ENCODE measurements around the gene HAUS7. TPM values are rescaled to one million over a fixed set of nuclear protein-coding genes. Genes with fewer than 3 reads are reported as not detected.

The HAUS7 gene
- total RNA-seq, 4 donors from 2014 or later: 7.0 to 34.8 (median 12.4) TPM

GRCh38 chrX:153490217-153490930 lies 20.0 kb upstream of the HAUS7 start:
- no peaks in the 10 kb centered on the region for H3K36me3 ChIP-seq
- no peaks in the 10 kb centered on the region for H3K9me3 ChIP-seq
- WGBS, 2 donors (ENCODE audit: low coverage in 1 of 2): 87% methylated on average over 20 of the region's 20 CpGs; no CpG with 5 or more reads in 1 of the 2 donors
- no peak overlapping the region for H3K27ac ChIP-seq
- no peak for DNase-seq
- no peak overlapping the region for H3K4me3 ChIP-seq
- peaks cover 3% of the 10 kb centered on the region for H3K27me3 ChIP-seq
- intact Hi-C loops (cut with DNase I; ENCODE audit: low total_unique reads) (no loop called here), in situ Hi-C loops (cut with MboI; ENCODE audit: low pct_ligation_motif_present in 1 of 4, low pct_unique_long_range_greater_than_20kb in 1 of 4, low sequenced_read_pairs in 3 of 4) (no loop called here)
- no peak for TF ChIP-seq POLR2AphosphoS5 (IDR thresholded peaks at IDR 0.05)
- TF ChIP-seq CTCF (IDR thresholded peaks at IDR 0.05): no peak
- TF ChIP-seq POLR2A (IDR thresholded peaks at IDR 0.05): no peak
- H3K4me1 ChIP-seq: peaks cover 0 to 5% (median 0%) of the 10 kb centered on the region in 4 donors

- Histone ChIP-seq H3K27ac (no peak overlapping the region), H3K27me3 (no peaks in the 10 kb centered on the region), H3K36me3 (no peaks in the 10 kb centered on the region), H3K9me3 (no peaks in the 10 kb centered on the region), H3K4me1 (peaks cover 0 to 5% (median 0%) of the 10 kb centered on the region in 4 donors), H3K4me3 (no peak overlapping the region)
- TF ChIP-seq POLR2AphosphoS5 (IDR thresholded peaks at IDR 0.05) (no peak), CTCF (IDR thresholded peaks at IDR 0.05) (no peak), EP300 (IDR thresholded peaks at IDR 0.05; ENCODE audit: low read depth) (no peak), POLR2A (IDR thresholded peaks at IDR 0.05) (no peak)
- intact Hi-C loops (cut with DNase I; ENCODE audit: low total_unique reads): no loop called here
- no peak for DNase-seq
- in situ Hi-C loops (cut with MboI; ENCODE audit: low pct_ligation_motif_present in 1 of 4, low pct_unique_long_range_greater_than_20kb in 1 of 4, low sequenced_read_pairs in 3 of 4): no loop called here
- WGBS, 2 donors (ENCODE audit: low coverage in 1 of 2): 60% methylated on average over 25 of the region's 27 CpGs; no CpG with 5 or more reads in 1 of the 2 donors
Observed at GRCh38 chrX:153488231-153488914, 18.0 kb upstream of the HAUS7 start.

GRCh38 chrX:153487590-153488071 lies 17.3 kb upstream of the HAUS7 start:
- H3K4me1 ChIP-seq: peaks cover 0 to 5% (median 0%) of the 10 kb centered on the region in 4 donors
- DNase-seq: no peak
- H3K27me3 ChIP-seq: no peaks in the 10 kb centered on the region
- WGBS, 2 donors (ENCODE audit: low coverage in 1 of 2): 71% methylated on average over 6 of the region's 11 CpGs; no CpG with 5 or more reads in 1 of the 2 donors
- in situ Hi-C loops (cut with MboI; ENCODE audit: low pct_ligation_motif_present in 1 of 4, low pct_unique_long_range_greater_than_20kb in 1 of 4, low sequenced_read_pairs in 3 of 4): no loop called here
- intact Hi-C loops (cut with DNase I; ENCODE audit: low total_unique reads): no loop called here
- H3K36me3 ChIP-seq: no peaks in the 10 kb centered on the region
- no peak overlapping the region for H3K4me3 ChIP-seq
- no peaks in the 10 kb centered on the region for H3K9me3 ChIP-seq
- TF ChIP-seq POLR2A (IDR thresholded peaks at IDR 0.05) (no peak), CTCF (IDR thresholded peaks at IDR 0.05) (no peak), EP300 (IDR thresholded peaks at IDR 0.05; ENCODE audit: low read depth) (no peak), POLR2AphosphoS5 (IDR thresholded peaks at IDR 0.05) (no peak)
- no peak overlapping the region for H3K27ac ChIP-seq

- intact Hi-C loops (cut with DNase I; ENCODE audit: low total_unique reads): no loop called here
- H3K4me1 ChIP-seq: peaks cover 0 to 5% (median 0%) of the 10 kb centered on the region in 4 donors
- no peak overlapping the region for H3K27ac ChIP-seq
- TF ChIP-seq POLR2A (IDR thresholded peaks at IDR 0.05): no peak
- in situ Hi-C loops (cut with MboI; ENCODE audit: low pct_ligation_motif_present in 1 of 4, low pct_unique_long_range_greater_than_20kb in 1 of 4, low sequenced_read_pairs in 3 of 4): no loop called here
- H3K36me3 ChIP-seq: no peaks in the 10 kb centered on the region
- DNase-seq: no peak
- H3K4me3 ChIP-seq: no peak overlapping the region
- H3K9me3 ChIP-seq: no peaks in the 10 kb centered on the region
- H3K27me3 ChIP-seq: no peaks in the 10 kb centered on the region
- 87% methylated on average over 10 of the region's 10 CpGs; no CpG with 5 or more reads in 1 of the 2 donors for WGBS, 2 donors (ENCODE audit: low coverage in 1 of 2)
Observed at GRCh38 chrX:153486171-153486570, 15.8 kb upstream of the HAUS7 start.

Measured in transverse colon (tissue), 4 donors.